Tibial nerve (tissue), 4 donors: ENCODE data around the gene TMUB2.

Experiments
- CTCF ChIP-seq, 5 experiments: fragments of 200-600 bp in 3 of 5; fragments of 450-650 bp in 2 of 5; sonication (generic) in 3 of 5; IDR thresholded peaks; one replicate each; pipeline ENCODE4 v1.5.1; 2016 to 2019; ENCODE audit warnings: antibody characterized with exemption in 5 of 5, mild to moderate bottlenecking in 3 of 5, moderate library complexity in 2 of 5
- EP300 ChIP-seq, 2 donors: sonication (generic); formaldehyde crosslinking; IDR thresholded peaks; one replicate each; pipeline ENCODE4 v1.6.1; 2017; ENCODE audit warnings: antibody characterized with exemption in 2 of 2, mild to moderate bottlenecking in 1 of 2
- POLR2A ChIP-seq, 2 donors: fragments of 450-650 bp; IDR thresholded peaks; one replicate each; pipeline ENCODE4 v1.6.1; 2017; ENCODE audit warnings: antibody characterized with exemption in 2 of 2, mild to moderate bottlenecking in 2 of 2, moderate library complexity in 2 of 2

DNA sequence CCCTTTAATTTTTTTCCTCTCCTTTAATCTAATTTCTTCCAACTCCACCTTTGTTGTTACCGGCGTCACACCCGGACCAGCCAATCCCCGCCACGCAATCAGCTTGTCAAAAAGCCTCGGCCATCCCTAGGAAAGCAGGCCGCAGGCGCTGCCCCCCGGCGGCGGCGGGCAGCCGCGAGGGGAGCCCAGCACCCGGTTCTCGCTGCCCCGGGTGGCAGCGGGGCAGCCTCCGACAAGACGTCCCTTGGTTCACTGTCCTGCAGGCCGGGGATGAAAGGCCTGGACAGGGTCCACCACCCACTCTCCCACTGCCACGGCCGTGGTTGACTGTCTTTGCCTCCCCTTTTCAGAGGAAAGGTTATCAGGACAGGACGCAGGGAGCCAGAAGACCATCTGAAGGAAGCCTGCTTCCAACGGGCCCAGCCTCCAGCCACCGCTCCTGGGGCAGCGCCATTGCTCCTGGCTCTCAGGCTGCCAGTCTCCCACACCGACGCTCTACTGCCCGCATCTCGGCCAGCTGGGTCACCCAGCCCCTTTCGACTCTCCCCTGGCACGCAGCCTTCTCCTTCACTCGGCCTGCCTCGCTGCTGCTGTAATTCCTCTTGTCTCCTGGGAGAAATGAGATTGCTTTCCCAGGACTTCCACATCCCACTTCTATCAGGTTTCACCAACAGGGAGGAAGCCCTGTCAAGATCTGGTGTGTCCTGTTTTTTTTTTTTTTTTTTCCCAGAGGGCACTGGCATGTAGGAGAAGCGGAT lies 35.5 kb downstream of the TMUB2 start:
- peak in 3 of 5 experiments; percentile 10 to 52 (median 26) for TF ChIP-seq CTCF (IDR thresholded peaks at IDR 0.05)
- peak in 1 of 2 donors; percentile 52 for TF ChIP-seq EP300 (IDR thresholded peaks at IDR 0.05)
- peak; percentile 35 to 61 for TF ChIP-seq POLR2A (IDR thresholded peaks at IDR 0.05)
